Astrocyte of the cerebellum (primary cell): ENCODE results near the gene PARVG.

ENCODE experiments used
- DNase-seq: peaks from one replicate; pipeline ENCODE4 v3.0.0-alpha.2; 2011; ENCODE audit warnings: low read depth
- H3K4me3 ChIP-seq: 2 replicates; pipeline ENCODE4 v1.5.1; 2011; ENCODE audit warnings: mild to moderate bottlenecking, low read depth, low read length, moderate library complexity
- in situ Hi-C: cut with HindIII; loops from 2 replicates; pipeline ENCODE4 v1.10.0; 2017; ENCODE audit warnings: low sequenced_read_pairs
- TF ChIP-seq, protein P1 (sequence below): IDR thresholded peaks from 2 replicates; pipeline ENCODE4 v1.5.1; 2012; ENCODE audit warnings: low read length, low read depth, moderate library complexity, mild to moderate bottlenecking; ENCODE audit errors: missing control alignments

PARVG gene

DNA sequence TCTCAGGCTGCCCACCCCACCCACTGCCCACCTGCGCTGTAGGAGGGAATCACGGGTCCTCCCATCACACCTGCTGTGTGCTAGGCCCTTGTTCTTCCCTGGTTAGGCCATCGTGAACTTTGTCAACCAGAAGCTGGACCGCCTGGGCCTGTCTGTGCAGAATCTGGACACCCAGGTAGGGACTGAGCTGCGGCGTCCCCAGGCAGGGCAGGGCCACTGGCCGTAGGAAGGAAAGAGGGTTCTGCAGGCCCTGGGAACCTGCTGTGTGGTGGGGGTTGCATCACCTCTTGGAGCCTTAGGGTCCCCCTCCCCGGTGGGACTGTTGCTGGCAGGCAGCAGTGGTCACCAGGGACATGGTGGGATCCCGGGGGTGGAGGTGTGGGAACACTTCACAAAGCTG, 15.5 kb downstream of the PARVG start:
- in situ Hi-C loops: no loop called here
- DNase-seq: no peak
- TF ChIP-seq, protein P1, sequence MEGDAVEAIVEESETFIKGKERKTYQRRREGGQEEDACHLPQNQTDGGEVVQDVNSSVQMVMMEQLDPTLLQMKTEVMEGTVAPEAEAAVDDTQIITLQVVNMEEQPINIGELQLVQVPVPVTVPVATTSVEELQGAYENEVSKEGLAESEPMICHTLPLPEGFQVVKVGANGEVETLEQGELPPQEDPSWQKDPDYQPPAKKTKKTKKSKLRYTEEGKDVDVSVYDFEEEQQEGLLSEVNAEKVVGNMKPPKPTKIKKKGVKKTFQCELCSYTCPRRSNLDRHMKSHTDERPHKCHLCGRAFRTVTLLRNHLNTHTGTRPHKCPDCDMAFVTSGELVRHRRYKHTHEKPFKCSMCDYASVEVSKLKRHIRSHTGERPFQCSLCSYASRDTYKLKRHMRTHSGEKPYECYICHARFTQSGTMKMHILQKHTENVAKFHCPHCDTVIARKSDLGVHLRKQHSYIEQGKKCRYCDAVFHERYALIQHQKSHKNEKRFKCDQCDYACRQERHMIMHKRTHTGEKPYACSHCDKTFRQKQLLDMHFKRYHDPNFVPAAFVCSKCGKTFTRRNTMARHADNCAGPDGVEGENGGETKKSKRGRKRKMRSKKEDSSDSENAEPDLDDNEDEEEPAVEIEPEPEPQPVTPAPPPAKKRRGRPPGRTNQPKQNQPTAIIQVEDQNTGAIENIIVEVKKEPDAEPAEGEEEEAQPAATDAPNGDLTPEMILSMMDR: no peak
- no peak overlapping the region for H3K4me3 ChIP-seq

DNA sequence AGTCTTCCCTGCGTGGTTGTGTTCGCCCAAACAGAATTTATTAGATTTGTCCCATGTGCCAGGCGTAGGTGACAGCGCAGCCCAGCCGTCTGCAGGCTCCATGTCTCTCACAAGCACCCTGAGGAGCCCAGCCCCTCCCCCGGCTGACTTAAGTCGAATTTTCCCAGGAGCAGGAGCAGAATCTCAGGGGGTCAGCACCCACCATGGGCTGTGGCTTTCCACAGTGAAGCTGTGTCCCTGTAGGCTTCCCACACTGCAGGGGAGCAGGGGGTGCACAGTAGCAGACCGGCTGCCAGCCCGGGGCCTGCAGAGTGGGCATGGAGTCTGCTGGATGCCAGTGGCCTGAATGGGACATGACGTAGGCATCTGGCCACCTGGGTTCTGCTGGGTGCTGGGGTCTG, 16.0 kb downstream of the PARVG start:
- H3K4me3 ChIP-seq: no peak overlapping the region
- no peak for DNase-seq
- TF ChIP-seq, protein P1: no peak
- in situ Hi-C loops: no loop called here

DNA sequence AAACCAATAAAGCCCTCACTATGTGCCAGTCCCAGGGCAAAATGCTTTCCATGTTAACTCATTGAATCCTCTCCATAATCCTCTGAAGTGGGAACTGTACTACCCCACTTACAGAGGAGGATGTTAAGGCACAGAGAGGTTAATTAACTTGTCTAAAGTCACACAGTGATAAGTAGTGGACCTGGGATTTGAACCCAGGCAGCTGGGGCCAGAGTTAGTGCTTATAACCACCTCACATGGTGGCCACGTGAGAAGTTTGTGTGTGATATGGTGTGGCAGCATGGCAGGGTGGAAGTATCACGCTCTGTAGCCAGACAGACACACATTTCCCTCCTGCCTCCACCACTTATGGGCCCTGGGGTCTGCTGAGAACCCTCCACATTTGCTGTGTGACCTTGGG, 16.5 kb downstream of the PARVG start:
- no peak overlapping the region for H3K4me3 ChIP-seq
- in situ Hi-C loops: no loop called here
- TF ChIP-seq, protein P1: no peak
- DNase-seq: no peak

DNA sequence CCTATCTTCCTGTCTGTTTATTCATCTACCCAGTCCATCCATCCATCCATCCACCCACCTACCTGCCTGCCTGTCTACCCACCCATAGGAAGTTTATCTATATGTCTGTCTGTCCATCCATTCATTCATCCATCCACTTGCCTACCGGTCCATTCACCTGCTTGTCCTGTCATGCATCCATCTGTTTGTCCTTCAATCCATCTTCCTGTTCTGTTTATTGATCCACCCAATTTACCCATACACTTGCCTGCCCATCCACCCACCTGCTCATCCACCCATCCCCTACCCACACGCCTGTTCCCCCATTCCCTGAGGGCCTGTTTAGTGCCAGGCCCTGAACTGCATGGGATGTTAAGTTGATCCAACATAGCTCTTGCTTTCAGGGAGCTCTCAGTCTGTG, 18.4 kb downstream of the PARVG start:
- H3K4me3 ChIP-seq: no peak overlapping the region
- TF ChIP-seq, protein P1: no peak
- in situ Hi-C loops: no loop called here
- DNase-seq: no peak

DNA sequence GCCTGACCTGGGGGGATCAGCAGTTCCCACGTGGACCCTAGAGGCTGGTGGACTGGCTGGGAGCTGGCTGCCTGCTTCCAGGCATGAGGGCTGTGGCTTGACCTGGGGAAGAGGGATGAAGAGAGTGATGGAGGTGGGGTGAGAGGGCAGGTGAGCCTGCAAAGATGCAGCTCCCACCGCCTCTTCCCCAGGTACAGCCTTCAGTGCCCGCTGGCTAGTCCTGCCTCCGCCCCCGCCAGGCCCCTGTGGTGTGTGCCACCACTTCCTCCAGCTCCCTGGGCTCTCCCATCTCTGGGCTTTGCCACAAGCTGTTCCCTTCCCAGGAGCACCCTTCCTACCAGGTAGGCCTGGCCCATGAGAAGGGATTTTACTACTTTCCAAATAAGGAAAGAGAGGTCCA, 19.1 kb downstream of the PARVG start:
- in situ Hi-C loops: no loop called here
- no peak for DNase-seq
- TF ChIP-seq, protein P1: no peak
- H3K4me3 ChIP-seq: no peak overlapping the region

DNA sequence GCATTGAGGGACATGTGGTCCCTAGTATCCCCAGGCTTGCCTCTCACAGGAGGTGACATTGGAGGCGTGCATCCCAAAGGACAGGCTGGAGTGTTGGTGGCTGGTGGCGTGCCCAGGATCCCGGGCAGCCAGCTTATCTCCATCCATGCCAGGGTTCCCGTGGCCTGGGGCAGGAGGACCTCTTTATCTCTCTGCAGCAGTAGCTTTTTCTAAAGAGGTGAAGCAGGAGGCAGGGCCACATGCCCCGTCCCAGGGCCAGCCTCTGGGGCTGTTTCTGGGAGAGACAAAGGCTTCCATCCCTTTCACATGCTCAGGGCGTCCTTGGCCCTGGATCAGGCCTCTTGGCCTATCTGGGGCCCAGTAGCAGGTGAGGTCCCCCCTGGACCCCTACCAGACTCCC, 19.7 kb downstream of the PARVG start:
- in situ Hi-C loops: no loop called here
- no peak overlapping the region for H3K4me3 ChIP-seq
- TF ChIP-seq, protein P1: no peak

More for the DNA sequence above, 19.7 kb downstream of the PARVG start:
- no peak for DNase-seq
